A673 (cell line): ENCODE data around the gene MAGEF1. TPM values are rescaled to one million over a fixed set of nuclear protein-coding genes. Genes with fewer than 3 reads are reported as not detected.

Experiments
- BruUV-seq: library from RNA; stranded (reverse); fragments of 400-500 nt; replicated peaks from 2 replicates; lab custom pipeline; 2021; lab: Mats Ljungman, UMichigan
- CTCF ChIA-PET: fragments of 300-600 bp; sonication (Branson Sonifier 250); formaldehyde crosslinking; loops from one replicate; lab custom pipeline; 2022; ENCODE audit warnings: antibody characterized with exemption; lab: Charles Lee
- POLR2A ChIA-PET: fragments of 300-600 bp; sonication (Branson Sonifier 250); formaldehyde crosslinking; loops from one replicate; lab custom pipeline; 2022; ENCODE audit warnings: antibody characterized with exemption; ENCODE audit not compliant: low non-redundant PET; lab: Charles Lee
- DNase-seq: peaks from one replicate; pipeline ENCODE4 v3.0.0-alpha.2; 2015; ENCODE audit warnings: low spot score
- H3K27ac ChIP-seq: fragments of 200-600 bp; sonication (generic); 2 replicates; pipeline ENCODE4 v1.5.1; 2016; ENCODE audit warnings: mixed run types, low read depth, mild to moderate bottlenecking, mixed read lengths, antibody characterized with exemption, low read length; ENCODE audit not compliant: poor library complexity, severe bottlenecking
- H3K27me3 ChIP-seq: fragments of 200-600 bp; sonication (generic); replicated peaks from 2 replicates; pipeline ENCODE4 v1.6.1; 2017; ENCODE audit warnings: mixed run types, low read depth, mild to moderate bottlenecking, mixed read lengths, antibody characterized with exemption, low read length; ENCODE audit not compliant: insufficient read depth, poor library complexity
- H3K36me3 ChIP-seq: fragments of 200-600 bp; sonication (generic); 2 replicates; pipeline ENCODE4 v1.6.1; 2016; ENCODE audit warnings: mixed run types, mild to moderate bottlenecking, mixed read lengths, antibody characterized with exemption, low read length; ENCODE audit not compliant: insufficient read depth, poor library complexity, severe bottlenecking
- H3K4me1 ChIP-seq: fragments of 200-600 bp; sonication (generic); 2 replicates; pipeline ENCODE4 v1.6.1; 2017; ENCODE audit warnings: mixed run types, mild to moderate bottlenecking, mixed read lengths, antibody characterized with exemption, low read length; ENCODE audit not compliant: insufficient read depth, poor library complexity, severe bottlenecking
- H3K4me3 ChIP-seq: fragments of 200-600 bp; sonication (generic); 2 replicates; pipeline ENCODE4 v1.5.1; 2016; ENCODE audit warnings: low read depth, mixed run types, mild to moderate bottlenecking, mixed read lengths, low read length; ENCODE audit not compliant: poor library complexity, severe bottlenecking
- H3K9me3 ChIP-seq: fragments of 200-600 bp; sonication (generic); 2 replicates; pipeline ENCODE4 v1.6.1; 2016; ENCODE audit warnings: mixed run types, low read depth, mild to moderate bottlenecking, mixed read lengths, antibody characterized with exemption, low read length; ENCODE audit not compliant: poor library complexity, severe bottlenecking
- CTCF ChIP-seq: fragments of 300-800, 200-600 bp; sonication (generic); conservative IDR thresholded peaks from 2 replicates; pipeline ENCODE4 v1.5.1; 2017; ENCODE audit warnings: low read depth, mild to moderate bottlenecking, antibody characterized with exemption, low read length, moderate library complexity, mixed read lengths
- EZH2 ChIP-seq: fragments of 200-600 bp; sonication (generic); IDR thresholded peaks from 2 replicates; pipeline ENCODE4 v1.6.1; 2017; ENCODE audit warnings: borderline replicate concordance, low read depth, mild to moderate bottlenecking, mixed read lengths, antibody characterized with exemption, low read length; ENCODE audit not compliant: poor library complexity, severe bottlenecking
- intact Hi-C: fragments of 100-400 bp; cut with micrococcal nuclease; formaldehyde crosslinking; loops from one replicate; pipeline ENCODE4 v1.10.0; 2022; ENCODE audit not compliant: unreplicated experiment
- total RNA-seq: library from RNA; stranded (reverse); gene quantifications from 2 replicates; pipeline ENCODE4 v1.2.3, GENCODE V29; 2021

The MAGEF1 gene
- total RNA-seq, 1 experiment from 2014 or later = 47.6 TPM

- DNase-seq = no peak
- intact Hi-C loops = no loop called here
- no peaks in the 10 kb centered on the region for H3K36me3 ChIP-seq
- no peaks in the 10 kb centered on the region for H3K9me3 ChIP-seq
- CTCF ChIA-PET = no interaction called here
- H3K27ac ChIP-seq = no peak overlapping the region
- no peaks in the 10 kb centered on the region for H3K27me3 ChIP-seq
- no TSS peak for BruUV-seq
- no peak overlapping the region for H3K4me3 ChIP-seq
- no peak for TF ChIP-seq CTCF
- TF ChIP-seq EZH2 = no peak
- no peaks in the 10 kb centered on the region for H3K4me1 ChIP-seq
- POLR2A ChIA-PET = no interaction called here
These were observed 27.8 kb downstream of the MAGEF1 start for GRCh38 chr3:184683900-184684560.

GRCh38 chr3:184683234-184683633 lies 28.6 kb downstream of the MAGEF1 start:
- Histone ChIP-seq H3K27ac (no peak overlapping the region), H3K4me3 (no peak overlapping the region), H3K9me3 (no peaks in the 10 kb centered on the region), H3K4me1 (no peaks in the 10 kb centered on the region), H3K27me3 (no peaks in the 10 kb centered on the region), H3K36me3 (no peaks in the 10 kb centered on the region)
- CTCF ChIA-PET = no interaction called here
- POLR2A ChIA-PET = no interaction called here
- no peak for DNase-seq
- TF ChIP-seq EZH2 (no peak), CTCF (no peak)
- intact Hi-C loops = no loop called here
- BruUV-seq = no TSS peak

GRCh38 chr3:184682671-184683070 lies 29.2 kb downstream of the MAGEF1 start:
- H3K4me1 ChIP-seq = no peaks in the 10 kb centered on the region
- H3K4me3 ChIP-seq = no peak overlapping the region
- no peaks in the 10 kb centered on the region for H3K27me3 ChIP-seq
- no peaks in the 10 kb centered on the region for H3K9me3 ChIP-seq
- ChIA-PET POLR2A (no interaction called here), CTCF (no interaction called here)
- intact Hi-C loops = no loop called here
- H3K36me3 ChIP-seq = no peaks in the 10 kb centered on the region
- no peak for DNase-seq
- TF ChIP-seq EZH2 = no peak
- TF ChIP-seq CTCF = no peak
- no peak overlapping the region for H3K27ac ChIP-seq
- BruUV-seq = no TSS peak
